Right forelimb (tissue), 1 donor: ENCODE data around the gene C1orf159.
A peak's percentile ranks its signal among the peaks of the same experiment; 100 is the strongest.
"Not testable (repeated sequence)": the region's sequence is repeated elsewhere in the genome, so short reads cannot be mapped to it uniquely, and the experiment has no call there.

Experiments
- DNase-seq: peaks from one replicate; pipeline ENCODE4 v3.0.0-alpha.2; 2018

Gene C1orf159

DNA sequence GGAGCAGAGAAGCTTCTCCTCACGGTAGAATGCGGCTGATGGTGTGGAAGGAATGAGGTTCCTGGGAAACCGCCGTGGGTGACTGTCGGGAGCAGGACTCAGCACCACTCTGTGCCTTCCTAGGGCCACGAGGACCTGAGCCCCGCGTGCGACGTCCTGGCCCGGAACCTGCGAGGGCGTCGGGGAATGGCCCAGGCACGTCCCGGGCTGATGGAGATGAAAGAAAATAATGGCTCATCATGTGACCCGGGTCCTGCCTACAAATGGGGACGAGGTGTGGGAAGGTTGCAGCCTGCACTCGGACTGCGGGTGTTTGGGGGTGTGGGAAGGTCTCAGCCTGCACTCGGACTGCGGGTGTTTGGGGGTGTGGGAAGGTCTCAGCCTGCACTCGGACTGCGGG, 32.7 kb upstream of the C1orf159 start:
- DNase-seq, result no peak

DNA sequence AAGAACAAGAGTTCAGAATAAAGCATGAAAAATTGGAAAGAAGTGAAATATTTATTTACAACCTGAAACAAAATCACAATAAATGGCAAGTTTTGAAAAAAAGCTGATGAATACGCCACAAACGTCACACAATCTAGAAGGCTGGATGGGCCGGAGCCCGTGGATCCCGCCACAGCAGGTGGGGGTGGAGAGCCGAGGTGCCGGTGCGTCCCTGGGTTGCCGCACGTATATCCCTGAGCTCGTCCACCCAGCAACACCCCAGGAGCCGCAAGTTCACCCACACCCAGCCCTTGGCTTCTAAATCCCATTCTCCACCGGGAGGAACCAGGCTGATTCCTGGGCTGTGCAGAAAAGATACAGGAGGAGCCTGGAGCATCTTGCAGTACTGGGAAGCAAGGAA, 32.2 kb upstream of the C1orf159 start:
- DNase-seq, result no peak

DNA sequence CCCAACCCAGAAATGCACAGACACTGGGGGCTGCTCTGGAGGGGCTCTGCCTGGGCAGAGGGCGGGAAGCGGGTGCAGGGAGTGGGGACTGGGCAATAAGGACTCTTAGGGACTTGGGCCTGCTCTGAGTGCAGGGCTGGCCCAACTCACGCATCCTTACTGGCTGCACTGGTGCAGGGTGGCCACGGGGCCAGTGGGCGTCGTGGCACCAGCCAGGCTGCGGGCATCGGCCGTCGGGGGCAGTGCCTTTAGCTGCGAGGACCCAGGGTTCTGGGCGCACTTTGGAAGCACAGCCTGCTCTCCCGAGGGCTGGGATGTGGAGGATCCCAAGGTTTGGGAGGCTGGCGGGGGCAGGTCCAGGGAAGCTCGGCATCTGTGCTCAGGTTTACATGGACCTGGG, 30.7 kb upstream of the C1orf159 start:
- no peak for DNase-seq

DNA sequence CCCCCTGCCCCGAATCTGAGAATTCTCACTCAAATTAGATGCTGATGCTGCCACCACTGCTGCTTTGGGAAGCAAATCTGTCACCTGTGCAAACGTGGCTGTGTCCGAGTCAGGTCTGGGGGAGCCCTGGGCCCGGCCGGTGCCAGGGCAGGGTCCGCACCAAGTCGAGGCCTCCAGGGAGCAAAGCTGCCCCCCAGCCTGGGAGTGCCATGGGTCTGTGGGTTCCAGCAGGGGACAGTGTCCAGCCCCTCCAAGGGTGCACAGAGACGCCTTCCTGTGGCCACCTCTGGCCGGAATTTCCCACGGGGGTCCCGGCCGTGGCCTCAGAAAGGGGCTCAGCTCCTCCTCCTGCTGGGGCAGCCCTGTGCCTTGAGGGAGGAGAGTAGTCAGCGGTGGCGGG, 30.1 kb upstream of the C1orf159 start:
- no peak for DNase-seq

GRCh38 chr1:1145547-1145914, 29.6 kb upstream of the C1orf159 start:
- DNase-seq, result no peak

- DNase-seq, result no peak
Measured at GRCh38 chr1:1144843-1145546, 29.1 kb upstream of the C1orf159 start.

- DNase-seq, result no peak
Measured at GRCh38 chr1:1144122-1144842, 28.4 kb upstream of the C1orf159 start.

DNA sequence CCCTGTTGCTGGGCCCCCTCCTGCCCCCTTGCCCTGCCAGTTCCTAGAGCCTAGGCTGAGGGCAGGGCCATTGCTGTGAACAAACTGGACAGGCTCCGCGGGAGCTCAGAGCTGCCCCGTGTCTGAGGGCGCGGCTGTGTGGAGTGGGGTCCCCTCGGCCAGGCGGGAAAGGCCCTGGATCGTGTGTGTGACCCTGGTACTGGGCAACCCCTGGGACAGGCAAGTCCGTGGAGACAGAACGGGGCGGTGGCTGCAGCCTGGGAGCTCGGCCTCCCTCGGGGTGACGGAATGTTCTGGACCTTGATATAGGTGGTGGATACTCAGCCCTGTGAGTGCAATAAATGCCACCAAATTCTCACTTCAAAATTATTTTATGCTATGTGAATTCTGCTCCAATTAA, 27.7 kb upstream of the C1orf159 start:
- no peak for DNase-seq

DNA sequence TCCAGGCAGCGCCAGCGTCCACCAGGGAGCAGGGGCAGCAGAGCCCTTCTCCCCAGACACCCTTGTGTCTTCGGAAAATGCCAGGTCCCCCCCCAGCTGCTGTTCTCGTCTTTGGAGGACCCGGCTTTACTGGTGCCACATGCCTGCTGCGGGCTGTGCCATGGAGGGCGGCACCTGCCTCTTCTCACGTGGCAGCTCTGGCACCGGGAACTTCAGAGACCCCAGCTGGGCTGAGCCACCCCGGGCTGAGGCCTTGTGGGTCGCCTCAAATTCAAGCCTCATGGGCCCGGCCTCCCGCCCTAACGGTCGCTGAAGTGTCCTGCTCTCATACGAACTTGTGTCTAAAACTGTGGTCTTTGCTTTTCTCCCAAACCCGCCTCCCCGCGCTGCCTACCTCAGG, 27.0 kb upstream of the C1orf159 start:
- no peak for DNase-seq

- not testable (repeated sequence) for DNase-seq
Measured at GRCh38 chr1:1142352-1142751, 26.5 kb upstream of the C1orf159 start.

DNA sequence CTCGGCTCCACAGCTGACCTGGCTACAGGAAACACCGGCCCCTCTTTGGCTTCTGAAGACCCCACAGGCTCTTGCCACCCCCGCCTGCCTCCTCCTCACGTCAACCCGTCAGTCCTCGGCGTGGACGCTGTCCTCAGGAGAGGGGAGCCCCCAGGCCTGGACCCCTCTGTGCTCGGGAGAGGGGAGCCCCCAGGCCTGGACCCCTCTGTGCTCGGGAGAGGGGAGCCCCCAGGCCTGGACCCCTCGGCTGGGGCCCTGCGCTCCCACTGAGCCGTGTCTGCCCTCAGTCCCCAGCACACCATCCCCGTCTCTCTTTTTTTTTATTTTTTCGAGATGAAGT, 26.0 kb upstream of the C1orf159 start:
- no peak for DNase-seq

- no peak for DNase-seq
Measured at GRCh38 chr1:1141244-1141910, 25.5 kb upstream of the C1orf159 start.

GRCh38 chr1:1140673-1141072, 24.8 kb upstream of the C1orf159 start:
- no peak for DNase-seq

GRCh38 chr1:1137256-1138045, 21.6 kb upstream of the C1orf159 start:
- no peak for DNase-seq

DNA sequence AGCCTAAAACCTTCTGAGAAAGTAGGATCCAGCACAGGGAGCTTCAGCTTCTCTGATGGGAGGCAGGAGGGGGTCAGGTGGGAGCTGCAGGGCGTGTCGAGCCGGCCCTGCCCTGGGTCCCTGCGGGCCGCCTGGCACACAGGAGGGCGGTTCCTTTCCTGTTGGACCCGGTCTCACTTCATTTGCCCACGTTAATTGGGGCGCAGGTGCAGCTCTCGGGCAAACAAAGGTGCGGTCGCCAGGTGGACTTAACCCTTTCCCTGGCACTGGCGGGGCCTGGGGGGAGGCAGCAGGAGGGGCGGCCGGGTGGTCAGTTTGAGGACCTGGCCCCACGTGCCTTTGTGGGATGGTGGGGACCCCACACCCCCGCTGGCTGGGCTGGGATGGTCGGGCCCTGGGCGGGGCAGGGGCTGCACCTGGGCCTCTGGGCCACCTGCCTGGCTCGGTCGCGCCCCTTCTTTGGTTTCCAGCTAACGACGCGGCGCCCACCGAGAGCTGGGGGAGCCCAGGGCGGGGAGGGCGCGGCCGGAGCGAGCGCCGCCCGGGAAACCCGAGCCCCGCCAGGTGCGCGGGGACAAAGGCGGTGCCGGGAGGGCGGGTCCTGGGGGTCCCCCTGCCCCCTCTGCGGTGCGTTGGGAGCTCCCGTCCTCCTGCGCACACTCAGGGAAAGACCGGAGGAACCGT, 20.8 kb upstream of the C1orf159 start:
- DNase-seq, result no peak

DNA sequence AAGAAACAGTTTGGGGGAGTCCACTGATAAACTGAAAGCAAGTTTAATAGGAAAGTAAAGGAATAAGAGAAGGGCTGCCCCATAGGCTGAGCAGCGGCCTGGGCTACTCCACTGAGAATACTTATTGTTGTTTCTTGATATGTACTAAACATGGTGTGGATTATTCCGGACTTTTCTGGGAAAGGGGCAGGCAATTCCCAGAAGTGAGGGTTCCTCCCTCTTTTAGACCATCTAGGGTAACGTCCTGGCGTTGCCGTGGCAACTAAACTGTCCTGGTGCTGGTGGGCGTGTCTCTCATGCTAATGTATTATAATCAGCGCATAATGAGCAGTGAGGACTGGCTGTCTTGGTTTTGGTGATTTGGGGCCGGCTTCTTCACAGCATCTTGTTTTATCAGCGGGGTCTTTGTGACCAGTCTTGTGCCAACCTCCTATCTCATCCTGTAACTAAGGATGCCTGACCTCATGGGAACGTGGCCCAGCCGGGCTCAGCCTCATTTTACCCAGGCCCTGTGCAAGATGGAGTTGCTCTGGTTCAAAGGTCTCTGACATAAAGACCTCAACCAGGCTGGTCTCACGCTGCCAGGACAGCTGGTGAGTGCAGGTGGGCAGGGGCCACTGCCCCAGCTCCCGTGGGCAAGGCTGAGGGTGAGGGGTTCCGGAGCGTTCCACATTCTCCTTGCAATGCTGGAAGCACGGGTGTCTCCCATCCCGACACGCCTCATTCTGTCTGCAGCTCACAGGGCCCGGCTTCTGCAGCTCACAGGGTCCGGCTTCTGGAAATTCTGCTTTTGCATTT, 19.6 kb upstream of the C1orf159 start:
- DNase-seq, result no peak

DNA sequence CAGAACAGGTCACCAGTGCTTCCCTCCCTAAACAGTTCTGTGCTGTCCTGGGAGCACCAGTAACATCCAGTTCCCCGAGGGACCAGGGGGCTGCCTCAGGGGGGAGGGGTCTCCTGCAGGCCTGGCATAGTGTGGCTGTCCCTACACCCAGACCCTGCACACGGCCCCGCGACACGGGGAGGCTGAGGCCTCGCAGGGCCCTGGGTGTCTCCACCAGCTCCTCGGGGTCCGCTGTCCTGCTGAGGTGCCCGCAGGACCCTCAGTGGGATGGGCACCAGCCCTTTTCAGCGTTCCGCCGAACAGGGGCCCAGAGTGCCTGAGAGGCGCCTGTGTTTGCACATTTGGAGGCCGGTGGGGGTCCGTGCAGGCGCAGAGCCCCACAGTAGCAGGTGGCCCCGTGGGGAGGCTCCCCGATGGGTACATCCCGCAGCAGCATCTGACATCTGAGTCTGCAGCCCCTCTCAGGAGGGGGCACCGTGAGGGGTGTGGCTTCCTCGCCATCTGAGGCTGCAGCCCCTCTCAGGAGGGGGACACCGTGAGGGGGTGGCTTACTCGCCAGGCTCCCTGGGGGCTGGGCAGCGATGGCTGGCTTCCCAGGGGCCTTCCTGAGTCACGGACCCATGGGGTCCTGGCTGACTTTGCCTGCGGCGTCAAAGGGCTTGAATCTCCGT, 18.5 kb upstream of the C1orf159 start:
- DNase-seq, result no peak

GRCh38 chr1:1132956-1133750, 17.3 kb upstream of the C1orf159 start:
- peak; percentile 77 for DNase-seq

GRCh38 chr1:1132042-1132950, 16.4 kb upstream of the C1orf159 start:
- no peak for DNase-seq
